KMS-11 (cell line): ENCODE measurements around the gene CENPT.
"Not testable (repeated sequence)": the region's sequence is repeated elsewhere in the genome, so short reads cannot be mapped to it uniquely, and the experiment has no call there.

ENCODE experiments used
- H2AFZ ChIP-seq: fragments of 200-600 bp; sonication (generic); 2 replicates; pipeline ENCODE4 v1.6.1; 2016; ENCODE audit warnings: antibody characterized with exemption, mixed run types, low read depth
- H3K27ac ChIP-seq: fragments of 200-600 bp; sonication (generic); 2 replicates; pipeline ENCODE4 v1.6.1; 2016; ENCODE audit warnings: mild to moderate bottlenecking, mixed run types
- H3K27me3 ChIP-seq: fragments of 200-600 bp; sonication (generic); 2 replicates; pipeline ENCODE4 v1.6.1; 2017; ENCODE audit warnings: mild to moderate bottlenecking, low read depth, mixed run types, moderate library complexity; ENCODE audit not compliant: insufficient read depth
- H3K36me3 ChIP-seq: fragments of 200-600 bp; sonication (generic); 2 replicates; pipeline ENCODE4 v1.6.1; 2017; ENCODE audit warnings: mild to moderate bottlenecking, mixed run types; ENCODE audit not compliant: insufficient read depth
- H3K4me1 ChIP-seq: fragments of 200-600 bp; sonication (generic); 2 replicates; pipeline ENCODE4 v1.6.1; 2016; ENCODE audit warnings: mild to moderate bottlenecking, low read depth, mixed run types; ENCODE audit not compliant: poor library complexity, severe bottlenecking
- H3K4me2 ChIP-seq: fragments of 200-600 bp; sonication (generic); 2 replicates; pipeline ENCODE4 v1.7.0; 2016; ENCODE audit warnings: mild to moderate bottlenecking, mixed run types
- H3K4me3 ChIP-seq: fragments of 200-600 bp; sonication (generic); IDR thresholded peaks from 2 replicates; pipeline ENCODE4 v1.6.1; 2017; ENCODE audit warnings: low read depth, low read length, mixed read lengths; ENCODE audit not compliant: insufficient read depth
- H3K79me2 ChIP-seq: fragments of 200-600 bp; sonication (generic); 2 replicates; pipeline ENCODE4 v1.6.1; 2016; ENCODE audit warnings: low read depth, mixed run types; ENCODE audit not compliant: insufficient read depth
- H3K9ac ChIP-seq: fragments of 200-600 bp; sonication (generic); 2 replicates; pipeline ENCODE4 v1.6.1; 2016; ENCODE audit warnings: mild to moderate bottlenecking, mixed run types
- H4K20me1 ChIP-seq: fragments of 200-600 bp; sonication (generic); 2 replicates; pipeline ENCODE4 v1.6.1; 2016; ENCODE audit warnings: mild to moderate bottlenecking, mixed run types; ENCODE audit not compliant: insufficient read depth
- CTCF ChIP-seq: fragments of 200-600 bp; sonication (generic); conservative IDR thresholded peaks from 2 replicates; pipeline ENCODE4 v1.6.1; 2017; ENCODE audit warnings: low read depth, mild to moderate bottlenecking, antibody characterized with exemption, low read length, moderate library complexity, mixed read lengths

CENPT gene

GRCh38 chr16:67842509-67843342 lies 4.8 kb downstream of the CENPT start:
- H3K36me3 ChIP-seq: no peaks in the 10 kb centered on the region
- H2AFZ ChIP-seq: peak overlapping the region; percentile 64
- H3K27ac ChIP-seq: peak overlapping the region; percentile 72
- no peaks in the 10 kb centered on the region for H4K20me1 ChIP-seq
- H3K4me1 ChIP-seq: peaks cover 29% of the 10 kb centered on the region
- no peak overlapping the region for H3K4me3 ChIP-seq
- peaks cover 38% of the 10 kb centered on the region for H3K79me2 ChIP-seq
- peak overlapping the region; percentile 88 for H3K4me2 ChIP-seq
- H3K27me3 ChIP-seq: 0 out of 2 replicates have a peak, but pooled peaks cover under 1% of the 10 kb centered on the region
- TF ChIP-seq CTCF: peak; percentile 41; the same call in 1 of the 2 replicates
- H3K9ac ChIP-seq: peak overlapping the region; percentile 57

- peak within 1 kb of the TSS; percentile 72 for H3K27ac ChIP-seq
- TF ChIP-seq CTCF: peak; percentile 76
- H3K4me3 ChIP-seq: no peak within 1 kb of the TSS
- H3K27me3 ChIP-seq: 0 out of 2 replicates have a peak, but pooled peaks cover 2% of the 10 kb centered on the region
- H3K9ac ChIP-seq: peak within 1 kb of the TSS; percentile 57
- peak within 1 kb of the TSS; percentile 64 for H2AFZ ChIP-seq
- H3K4me1 ChIP-seq: peaks cover 29% of the 10 kb centered on the region
- H3K79me2 ChIP-seq: peaks cover 30% of the 10 kb centered on the region
- no peaks in the 10 kb centered on the region for H4K20me1 ChIP-seq
- no peaks in the 10 kb centered on the region for H3K36me3 ChIP-seq
- peak within 1 kb of the TSS; percentile 88 for H3K4me2 ChIP-seq
Measured at GRCh38 chr16:67841816-67842508, 5.5 kb downstream of the CENPT start, which contains the start of gene THAP11. THAP11 (plus strand) TSS chr16:67842320; CDS start chr16:67842555, 235 bp downstream.

- Histone ChIP-seq H3K79me2 (peaks cover 30% of the 10 kb centered on the region), H2AFZ (peak overlapping the region; percentile 64), H3K27me3 (0 out of 2 replicates have a peak, but pooled peaks cover 2% of the 10 kb centered on the region), H3K4me3 (no peak overlapping the region), H3K4me2 (peak overlapping the region; percentile 32), H4K20me1 (no peaks in the 10 kb centered on the region), H3K36me3 (no peaks in the 10 kb centered on the region), H3K4me1 (peaks cover 29% of the 10 kb centered on the region), H3K27ac (0 out of 2 replicates have a peak overlapping the region, but pooled peaks have one; percentile 72), H3K9ac (peak overlapping the region; percentile 57; the same call in 1 of the 2 replicates)
- no peak for TF ChIP-seq CTCF
Measured at GRCh38 chr16:67841198-67841815, 6.2 kb downstream of the CENPT start.

GRCh38 chr16:67837811-67838210 lies 9.7 kb downstream of the CENPT start:
- Histone ChIP-seq H3K4me3 (no peak overlapping the region), H3K79me2 (peaks cover 7% of the 10 kb centered on the region), H3K4me1 (peaks cover 12% of the 10 kb centered on the region), H3K27me3 (0 out of 2 replicates have a peak, but pooled peaks cover 2% of the 10 kb centered on the region), H2AFZ (no peak overlapping the region), H4K20me1 (no peaks in the 10 kb centered on the region), H3K36me3 (no peaks in the 10 kb centered on the region), H3K4me2 (no peak overlapping the region), H3K27ac (no peak overlapping the region), H3K9ac (no peak overlapping the region)
- no peak for TF ChIP-seq CTCF

GRCh38 chr16:67837190-67837589 lies 10.3 kb downstream of the CENPT start:
- H2AFZ ChIP-seq, H3K9ac ChIP-seq, H3K36me3 ChIP-seq: not testable (repeated sequence)

More at GRCh38 chr16:67837190-67837589, 10.3 kb downstream of the CENPT start:
- not testable (repeated sequence) for H3K4me2 ChIP-seq, H3K4me3 ChIP-seq, H3K27me3 ChIP-seq, H3K27ac ChIP-seq, H4K20me1 ChIP-seq
- Histone ChIP-seq H3K79me2 (peaks cover 13% of the 10 kb centered on the region), H3K4me1 (peaks cover 14% of the 10 kb centered on the region)
